Measurements from ENCODE around the gene ZFYVE9. TPM values are rescaled to one million over a fixed set of nuclear protein-coding genes. Genes with fewer than 3 reads are reported as not detected.

ZFYVE9 gene
- total and polyA plus RNA-seq, 2 of the 8 experiments (the other 6 are each of a cell fraction or from before 2014, with no cell fraction given) = 5.8 to 26.5 TPM

- no peak overlapping the region for H3K9ac ChIP-seq (replicated peaks in 1 of 4; ENCODE audit: extremely low read depth in 1 of 4, low read depth in 3 of 4, low read length in 3 of 4)
- FAIRE-seq (no peak), DNase-seq (ENCODE audit: low read depth in 1 of 2, low spot score in 2 of 2) (no peak)
- H2AFZ ChIP-seq (ENCODE audit: low read length) = no peak overlapping the region
- peaks cover 51 to 84% (median 77%) of the 10 kb centered on the region in 4 experiments for H3K36me3 ChIP-seq (ENCODE audit: control insufficient read depth in 2 of 4, insufficient read depth in 4 of 4, low read length in 3 of 4)
- no peaks in the 10 kb centered on the region; the same call in 1 of the 2 replicates for H3K79me1 ChIP-seq (ENCODE audit: low read depth, low read length)
- no peak overlapping the region for H4K5ac ChIP-seq (ENCODE audit: insufficient read length, low read depth, low read length)
- peaks cover 0 to 4% of the 10 kb centered on the region in 2 experiments; a peak in 1 of 4 replicates for H3K79me2 ChIP-seq (ENCODE audit: control insufficient read depth in 1 of 2, insufficient read depth in 2 of 2, low read length in 2 of 2)
- no peak overlapping the region for H3K4me3 ChIP-seq (ENCODE audit: extremely low read depth in 1 of 4, insufficient read depth in 2 of 4, low read depth in 3 of 4, low read length in 4 of 4)
- H3K23ac ChIP-seq (ENCODE audit: insufficient read length) = no peak overlapping the region
- H4K91ac ChIP-seq (replicated peaks; ENCODE audit: insufficient read length, low read length) = no peak overlapping the region
- H3K56ac ChIP-seq (replicated peaks; ENCODE audit: insufficient read length, low read depth, low read length) = no peak overlapping the region
- H3K18ac ChIP-seq (ENCODE audit: extremely low read depth, low read length) = no peak overlapping the region
- H2BK20ac ChIP-seq (ENCODE audit: low read length) = no peak overlapping the region
- TF ChIP-seq TCF12 (IDR thresholded peaks at IDR 0.05; ENCODE audit: low read depth, low read length) (no peak), MAX (IDR thresholded peaks at IDR 0.05) (no peak), ASH2L (IDR thresholded peaks at IDR 0.05; ENCODE audit: low read length) (no peak)
- no peak overlapping the region for H4K8ac ChIP-seq (ENCODE audit: extremely low read depth, insufficient read depth, low read length)
- WGBS, 2 experiments (ENCODE audit: extremely low coverage in 1 of 2, insufficient coverage in 1 of 2, insufficient read length in 1 of 2, insufficient replicate concordance in 2 of 2, low coverage in 1 of 2, low lambda C conversion rate in 2 of 2, missing lambda C conversion rate in 1 of 2) = 90% methylated on average over 5 of the region's 5 CpGs; no CpG with 5 or more reads in 1 of the 2 experiments
- H3K27me3 ChIP-seq (replicated peaks in 1 of 4; ENCODE audit: control insufficient read depth in 3 of 4, extremely low read depth in 1 of 4, insufficient read depth in 3 of 4, low read length in 3 of 4) = no peaks in the 10 kb centered on the region
- no peaks in the 10 kb centered on the region for H3K9me3 ChIP-seq (ENCODE audit: insufficient read depth in 2 of 2, low read depth in 1 of 2, low read length in 1 of 2)
- no peak overlapping the region for H2AK5ac ChIP-seq (ENCODE audit: low read depth, low read length)
- H2BK120ac ChIP-seq (replicated peaks; ENCODE audit: low read depth, low read length) = no peak overlapping the region
- H3K4me2 ChIP-seq (ENCODE audit: insufficient read depth in 1 of 2, low read depth in 2 of 2, low read length in 2 of 2) = no peak overlapping the region
- no peak overlapping the region for H2BK12ac ChIP-seq (ENCODE audit: low read depth, low read length)
- H3K14ac ChIP-seq (ENCODE audit: insufficient read length) = no peak overlapping the region
- H3K23me2 ChIP-seq (ENCODE audit: low read depth, low read length) = no peaks in the 10 kb centered on the region
- no peak overlapping the region for H3K27ac ChIP-seq (ENCODE audit: low read depth, low read length)
- H2BK5ac ChIP-seq (ENCODE audit: low read depth, low read length) = no peak overlapping the region
- H4K20me1 ChIP-seq (replicated peaks in 1 of 2; ENCODE audit: control insufficient read depth in 1 of 2, insufficient read depth in 2 of 2, low read length in 2 of 2) = peaks cover 0 to 6% of the 10 kb centered on the region in 2 experiments
- no peaks in the 10 kb centered on the region for H3K4me1 ChIP-seq (replicated peaks in 1 of 4; ENCODE audit: control insufficient read depth in 3 of 4, insufficient read depth in 4 of 4, low read length in 3 of 4)
- ChIA-PET CTCF (ENCODE audit: partially characterized antibody) (no interaction called here), POLR2A (ENCODE audit: partially characterized antibody) (interaction anchor here (1.3 to 1.4 kb wide), 2 partner anchors 17 to 19 kb away, joined by 3 to 5 read pairs; no protein-coding TSS in a partner anchor)
- H3K4ac ChIP-seq (replicated peaks; ENCODE audit: insufficient read length, low read depth, low read length) = no peak overlapping the region
- no peak overlapping the region for H2BK15ac ChIP-seq (ENCODE audit: low read length)
Measured at GRCh38 chr1:52386458-52386857, 244.6 kb downstream of the ZFYVE9 start.

Measured in H1 (cell line).